Adrenal gland (tissue), 5 donors: ENCODE measurements around the gene FGFR4.

ENCODE experiments used
- POLR2A ChIP-seq, 2 donors: fragments of 450-650 bp; IDR thresholded peaks; one replicate each; pipeline ENCODE4 v1.6.1; 2017; ENCODE audit warnings: antibody characterized with exemption in 2 of 2, mild to moderate bottlenecking in 2 of 2, moderate library complexity in 1 of 2
- TF ChIP-seq, protein P1 (sequence below), 6 experiments: fragments of 450-650 bp in 4 of 6; fragments of 200-600 bp in 2 of 6; sonication (generic) in 1 of 6; IDR thresholded peaks; 1 replicate in 5 of 6; 2 replicates in 1 of 6; pipeline versions ENCODE4 v1.5.1 to v1.8.0; 2016 to 2021; ENCODE audit warnings: antibody characterized with exemption in 6 of 6, mild to moderate bottlenecking in 2 of 6, moderate library complexity in 1 of 6
- donor health status: DM: no; HTN: no; CAD: no.

- no peak for TF ChIP-seq POLR2A (IDR thresholded peaks at IDR 0.05)
- TF ChIP-seq, protein P1, sequence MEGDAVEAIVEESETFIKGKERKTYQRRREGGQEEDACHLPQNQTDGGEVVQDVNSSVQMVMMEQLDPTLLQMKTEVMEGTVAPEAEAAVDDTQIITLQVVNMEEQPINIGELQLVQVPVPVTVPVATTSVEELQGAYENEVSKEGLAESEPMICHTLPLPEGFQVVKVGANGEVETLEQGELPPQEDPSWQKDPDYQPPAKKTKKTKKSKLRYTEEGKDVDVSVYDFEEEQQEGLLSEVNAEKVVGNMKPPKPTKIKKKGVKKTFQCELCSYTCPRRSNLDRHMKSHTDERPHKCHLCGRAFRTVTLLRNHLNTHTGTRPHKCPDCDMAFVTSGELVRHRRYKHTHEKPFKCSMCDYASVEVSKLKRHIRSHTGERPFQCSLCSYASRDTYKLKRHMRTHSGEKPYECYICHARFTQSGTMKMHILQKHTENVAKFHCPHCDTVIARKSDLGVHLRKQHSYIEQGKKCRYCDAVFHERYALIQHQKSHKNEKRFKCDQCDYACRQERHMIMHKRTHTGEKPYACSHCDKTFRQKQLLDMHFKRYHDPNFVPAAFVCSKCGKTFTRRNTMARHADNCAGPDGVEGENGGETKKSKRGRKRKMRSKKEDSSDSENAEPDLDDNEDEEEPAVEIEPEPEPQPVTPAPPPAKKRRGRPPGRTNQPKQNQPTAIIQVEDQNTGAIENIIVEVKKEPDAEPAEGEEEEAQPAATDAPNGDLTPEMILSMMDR (IDR thresholded peaks at IDR 0.05) = no peak
These were observed 53.6 kb downstream of the FGFR4 start for GRCh38 chr5:177140312-177140711.
